Retinal pigment epithelial cell (primary cell): Measurements from ENCODE around the gene PJA2.

ENCODE experiments used
- DNase-seq: peaks from one replicate; pipeline ENCODE4 v3.0.0-alpha.2; 2010; ENCODE audit warnings: low read depth
- H3K4me3 ChIP-seq: 2 replicates; pipeline ENCODE4 v1.5.1; 2011; ENCODE audit warnings: mild to moderate bottlenecking, low read length, control low read depth, moderate library complexity
- TF ChIP-seq, protein P1 (sequence below): conservative IDR thresholded peaks from 2 replicates; pipeline ENCODE4 v1.5.1; 2011; ENCODE audit warnings: low read depth, low read length, control low read depth, inconsistent platforms

The PJA2 gene

GRCh38 chr5:109408991-109409843 lies 557 bp downstream of the PJA2 start:
- peak overlapping the region; percentile 96 for H3K4me3 ChIP-seq
- peak; percentile 35 for DNase-seq
- TF ChIP-seq, protein P1, sequence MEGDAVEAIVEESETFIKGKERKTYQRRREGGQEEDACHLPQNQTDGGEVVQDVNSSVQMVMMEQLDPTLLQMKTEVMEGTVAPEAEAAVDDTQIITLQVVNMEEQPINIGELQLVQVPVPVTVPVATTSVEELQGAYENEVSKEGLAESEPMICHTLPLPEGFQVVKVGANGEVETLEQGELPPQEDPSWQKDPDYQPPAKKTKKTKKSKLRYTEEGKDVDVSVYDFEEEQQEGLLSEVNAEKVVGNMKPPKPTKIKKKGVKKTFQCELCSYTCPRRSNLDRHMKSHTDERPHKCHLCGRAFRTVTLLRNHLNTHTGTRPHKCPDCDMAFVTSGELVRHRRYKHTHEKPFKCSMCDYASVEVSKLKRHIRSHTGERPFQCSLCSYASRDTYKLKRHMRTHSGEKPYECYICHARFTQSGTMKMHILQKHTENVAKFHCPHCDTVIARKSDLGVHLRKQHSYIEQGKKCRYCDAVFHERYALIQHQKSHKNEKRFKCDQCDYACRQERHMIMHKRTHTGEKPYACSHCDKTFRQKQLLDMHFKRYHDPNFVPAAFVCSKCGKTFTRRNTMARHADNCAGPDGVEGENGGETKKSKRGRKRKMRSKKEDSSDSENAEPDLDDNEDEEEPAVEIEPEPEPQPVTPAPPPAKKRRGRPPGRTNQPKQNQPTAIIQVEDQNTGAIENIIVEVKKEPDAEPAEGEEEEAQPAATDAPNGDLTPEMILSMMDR: no peak

DNA sequence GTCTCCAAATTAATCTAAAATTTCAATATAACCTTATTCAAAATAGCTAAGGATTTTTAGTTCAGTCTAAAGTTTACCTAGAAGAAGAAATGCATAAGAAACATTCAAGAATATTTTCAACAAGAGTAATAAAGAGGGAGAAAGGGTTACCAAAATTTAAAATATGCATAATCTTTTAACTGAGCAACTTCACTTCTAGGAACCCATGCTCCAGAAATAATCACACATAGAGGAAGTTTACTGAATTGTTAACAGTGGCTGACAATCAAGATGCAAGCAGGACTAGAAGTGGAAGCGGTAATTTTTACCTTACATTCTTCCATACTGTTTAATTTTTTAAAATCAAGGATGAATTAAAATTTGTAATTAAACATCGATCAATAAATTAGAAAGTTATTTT lies 1.9 kb downstream of the PJA2 start:
- peak overlapping the region; percentile 96 for H3K4me3 ChIP-seq
- TF ChIP-seq, protein P1: no peak
- DNase-seq: no peak

GRCh38 chr5:109406719-109407118 lies 3.1 kb downstream of the PJA2 start:
- TF ChIP-seq, protein P1: no peak
- no peak overlapping the region for H3K4me3 ChIP-seq
- no peak for DNase-seq

DNA sequence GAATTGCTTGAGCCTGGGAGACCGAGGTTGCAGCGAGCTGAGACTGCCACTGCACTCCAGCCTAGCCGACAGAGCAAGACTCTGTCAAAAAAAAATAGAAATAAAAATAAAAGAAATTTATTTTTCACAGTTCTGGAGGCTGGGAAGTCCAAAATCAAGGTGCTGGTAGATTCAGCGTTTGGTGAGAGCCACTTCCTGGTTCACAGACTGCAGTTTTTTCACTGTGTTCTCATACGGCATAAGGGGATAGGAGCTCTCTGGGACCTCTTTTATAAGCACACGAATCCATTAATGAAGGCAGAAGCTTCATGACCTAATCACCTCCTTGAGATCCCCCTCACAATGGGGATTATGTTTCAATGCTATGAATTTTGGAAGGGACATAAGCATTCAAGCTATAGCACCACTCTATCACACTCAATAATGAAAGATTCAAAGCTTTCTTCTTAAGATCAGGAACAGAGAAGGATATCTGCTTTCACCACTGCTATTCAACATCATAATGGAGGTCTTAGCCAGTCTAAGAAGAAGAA lies 5.3 kb downstream of the PJA2 start:
- no peak for DNase-seq
- TF ChIP-seq, protein P1: no peak
- H3K4me3 ChIP-seq: no peak overlapping the region

DNA sequence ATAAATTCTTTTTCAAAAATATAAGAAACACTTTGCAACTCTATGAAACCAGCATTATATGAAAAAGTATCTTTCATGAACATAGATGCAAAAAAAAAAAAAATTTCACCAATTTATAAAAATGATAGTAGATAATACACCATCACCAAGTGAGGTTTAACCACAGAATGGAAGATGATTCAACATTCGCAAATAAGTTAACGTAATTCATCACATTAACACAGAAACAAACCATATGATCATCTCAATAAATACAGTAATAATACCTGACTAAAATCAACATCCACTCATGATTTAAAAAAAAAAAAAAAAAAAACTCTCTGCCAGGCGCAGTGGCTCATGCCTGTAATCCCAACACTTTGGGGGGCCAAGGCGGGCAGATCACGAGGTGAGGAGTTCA lies 6.3 kb downstream of the PJA2 start:
- no peak for DNase-seq
- TF ChIP-seq, protein P1: no peak
- H3K4me3 ChIP-seq: no peak overlapping the region

DNA sequence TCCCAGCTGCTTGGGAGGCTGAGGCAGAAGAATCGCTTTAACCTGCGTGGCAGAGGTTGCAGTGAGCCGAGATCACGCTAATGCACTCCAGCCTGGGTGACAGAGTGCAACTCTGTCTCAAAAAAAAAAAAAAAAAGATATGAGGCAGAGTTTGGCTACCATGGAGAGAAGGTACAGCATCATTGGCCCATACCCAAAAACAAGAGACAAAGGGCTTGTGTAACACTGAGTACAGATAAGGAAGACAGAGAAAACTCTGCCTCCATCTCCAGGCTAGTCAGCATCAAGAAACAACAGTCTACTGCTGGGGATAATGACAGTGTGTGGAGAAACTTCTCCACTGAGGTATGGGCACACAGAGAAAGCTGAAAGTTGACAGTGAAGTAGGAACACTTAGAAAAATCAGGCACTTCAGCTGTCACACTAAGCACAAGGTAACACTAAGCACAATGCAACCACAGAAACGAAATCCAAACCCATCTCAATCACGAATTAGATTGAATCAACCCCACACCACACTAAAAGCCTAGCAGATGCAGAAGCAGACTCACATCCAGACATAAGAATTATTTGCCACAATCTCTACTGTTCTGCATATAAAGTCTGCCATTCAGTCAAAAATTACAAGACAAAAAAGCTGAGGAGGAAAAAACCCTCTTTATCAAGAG lies 10.5 kb downstream of the PJA2 start:
- H3K4me3 ChIP-seq: no peak overlapping the region
- TF ChIP-seq, protein P1: no peak
- DNase-seq: no peak
